GM19238 (cell line): ENCODE data around the gene GPHA2.

Source experiments
- DNase-seq: peaks from one replicate; pipeline ENCODE4 v3.0.0; 2011; ENCODE audit warnings: low spot score; ENCODE audit not compliant: insufficient read length

Gene GPHA2

DNA sequence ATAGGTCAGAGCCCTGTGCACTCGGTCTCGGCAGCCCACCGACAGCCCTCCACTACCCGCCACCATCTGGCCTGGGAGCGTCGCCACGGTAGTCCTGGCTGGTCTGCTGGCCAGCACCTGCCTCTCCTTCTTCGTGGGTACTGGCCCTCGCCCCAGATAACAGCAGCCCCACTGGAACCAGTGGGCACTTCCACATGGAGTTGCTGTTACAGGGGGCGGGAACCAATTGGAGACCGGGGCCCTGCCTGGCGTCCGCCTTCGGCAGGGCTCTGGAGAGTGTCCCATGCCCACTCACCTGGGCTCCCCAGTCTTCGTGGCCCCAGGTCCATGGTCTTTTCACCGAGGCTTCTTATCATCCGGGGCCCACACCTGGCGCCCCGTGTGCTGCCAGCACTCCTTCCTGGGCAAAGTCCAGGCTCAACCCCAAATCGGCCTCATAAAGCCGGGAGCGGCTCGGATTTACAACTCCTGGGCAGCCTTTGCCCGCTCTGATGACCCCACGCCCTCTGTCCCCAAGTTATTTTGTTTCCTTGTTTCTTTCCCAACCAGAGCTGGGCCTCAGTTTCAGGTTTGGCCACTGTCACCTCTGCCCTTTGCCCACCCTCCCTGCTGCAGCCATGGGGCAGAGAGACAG is 44.4 kb downstream of the GPHA2 start:
- DNase-seq = no peak

DNA sequence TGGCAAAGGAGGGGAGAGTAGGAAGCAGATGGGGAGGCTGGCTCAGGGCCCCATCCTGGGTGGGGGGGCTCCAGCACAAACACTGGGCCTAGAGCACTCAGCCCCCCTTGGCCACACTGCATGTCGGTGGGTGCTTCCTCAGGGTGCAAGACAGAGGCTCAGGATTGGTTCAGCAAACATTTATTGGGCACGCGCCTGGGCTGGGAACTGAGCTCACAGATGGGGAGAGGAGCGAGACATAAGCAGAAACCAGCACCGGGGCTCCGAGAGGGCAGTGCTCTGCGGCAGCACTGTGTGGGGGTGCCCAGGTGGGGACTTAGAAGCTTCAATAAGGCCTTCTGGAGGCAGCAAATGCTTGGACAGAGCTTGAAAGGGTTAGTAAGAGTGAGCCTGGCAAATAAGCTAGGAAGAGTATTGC is 45.2 kb downstream of the GPHA2 start:
- no peak for DNase-seq

DNA sequence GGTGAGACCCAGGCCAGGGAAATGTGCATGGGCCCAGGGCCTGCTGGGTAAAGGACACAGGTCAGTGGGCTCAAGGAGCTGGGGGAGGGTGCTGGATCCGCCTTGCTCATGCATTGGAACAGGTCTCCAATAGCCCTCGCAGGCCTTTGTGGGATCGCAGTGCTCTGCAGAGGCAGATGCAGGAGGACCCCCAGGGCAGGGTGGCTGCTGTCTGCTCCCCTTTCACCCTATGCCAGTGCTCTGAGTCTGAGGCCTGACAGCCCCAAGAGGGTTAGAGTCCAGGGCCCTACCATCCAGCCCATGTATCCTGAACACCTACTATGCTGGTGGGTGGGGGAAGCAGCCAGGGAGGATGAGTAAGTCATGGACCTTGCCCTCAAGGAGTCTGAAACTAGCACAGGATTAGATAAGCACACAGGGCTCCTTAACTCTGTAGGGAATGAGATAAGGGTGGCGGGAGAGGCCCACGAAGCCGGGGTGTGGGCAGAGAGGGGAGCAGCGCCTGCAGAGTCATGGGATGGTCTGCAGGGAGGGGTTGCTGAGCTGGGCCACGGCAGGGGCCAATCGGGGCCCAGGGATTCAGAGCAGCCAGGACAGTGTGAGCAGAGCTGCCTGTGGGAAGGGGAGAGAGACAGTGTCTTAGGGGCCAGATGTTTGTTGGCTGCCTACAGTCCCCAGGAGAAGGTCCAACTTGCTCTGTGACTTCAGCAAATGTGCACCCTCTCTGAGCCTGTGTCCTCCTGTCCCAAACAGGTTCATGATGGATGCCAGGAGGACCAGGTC is 46.8 kb downstream of the GPHA2 start:
- no peak for DNase-seq

DNA sequence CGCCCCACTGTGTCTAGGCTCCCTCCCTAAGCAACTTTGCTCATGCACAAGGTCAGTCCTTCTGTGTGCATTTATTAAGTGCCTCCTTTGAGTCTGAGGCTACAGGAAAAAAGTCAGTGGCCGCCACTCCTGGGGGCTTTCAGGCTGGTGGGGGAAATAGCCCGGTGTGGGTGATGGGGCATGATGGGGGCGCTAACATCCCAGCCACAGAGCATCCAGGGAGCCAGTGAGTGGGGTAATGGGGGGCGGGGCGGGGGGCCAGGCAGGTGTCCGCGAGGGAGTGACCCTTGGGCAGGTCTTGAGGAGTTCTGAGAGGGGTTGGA is 47.3 kb downstream of the GPHA2 start:
- DNase-seq = no peak

DNA sequence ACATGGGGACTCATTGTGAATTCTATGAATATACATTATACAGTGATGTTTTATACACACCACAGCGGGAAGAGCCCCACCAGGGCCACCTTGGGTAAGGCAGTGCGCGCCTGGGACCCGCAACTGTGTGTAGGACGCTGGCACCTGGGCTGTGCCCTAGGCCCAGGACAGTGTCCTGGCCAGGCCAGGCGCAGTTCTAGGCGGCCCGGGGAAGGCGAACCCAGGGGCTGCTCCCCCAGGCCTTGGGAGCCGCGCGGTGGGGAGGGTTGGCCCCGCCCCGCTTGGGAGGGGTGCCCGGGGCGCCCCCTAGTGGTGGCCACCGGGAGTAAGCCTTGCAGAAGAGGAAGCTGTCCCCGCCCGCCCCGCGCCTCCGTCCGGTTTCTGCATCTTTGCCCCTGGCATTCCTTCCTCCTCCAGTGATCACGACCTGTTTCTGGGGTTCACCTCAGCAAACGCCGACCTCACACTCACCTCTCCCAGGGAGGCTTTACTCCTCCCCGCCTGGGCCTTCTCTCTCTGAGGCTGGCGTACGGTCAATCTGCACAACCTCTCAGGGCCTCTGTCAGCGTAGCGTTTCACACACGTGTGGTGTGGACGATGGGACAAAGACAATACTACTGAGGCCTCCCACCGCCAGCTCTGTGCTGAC is 47.8 kb downstream of the GPHA2 start:
- DNase-seq = peak; percentile 86

DNA sequence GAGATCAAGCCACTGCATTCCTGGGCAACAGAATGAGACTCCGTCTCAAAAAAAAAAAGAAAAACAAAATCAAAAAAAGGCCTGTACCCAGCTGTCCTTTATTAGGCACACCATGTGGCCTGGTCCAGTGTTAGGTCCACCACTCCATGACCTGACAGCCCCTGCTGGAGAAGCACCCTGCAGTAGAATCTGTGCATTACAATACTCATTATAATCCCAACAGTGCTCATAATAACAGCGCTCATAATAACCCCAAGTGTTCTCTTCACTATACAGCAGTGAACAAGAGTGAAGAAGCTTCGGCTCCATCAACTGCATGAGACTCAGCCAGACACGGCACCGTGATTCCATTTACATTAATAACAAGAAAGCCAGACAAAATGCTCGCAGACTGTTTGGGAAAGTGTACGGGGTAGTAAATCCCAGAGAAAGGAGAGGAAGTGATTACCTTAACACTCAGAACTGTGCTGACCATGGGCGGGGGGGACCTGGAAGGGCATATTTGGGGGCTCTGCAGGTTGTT is 48.4 kb downstream of the GPHA2 start:
- no peak for DNase-seq

DNA sequence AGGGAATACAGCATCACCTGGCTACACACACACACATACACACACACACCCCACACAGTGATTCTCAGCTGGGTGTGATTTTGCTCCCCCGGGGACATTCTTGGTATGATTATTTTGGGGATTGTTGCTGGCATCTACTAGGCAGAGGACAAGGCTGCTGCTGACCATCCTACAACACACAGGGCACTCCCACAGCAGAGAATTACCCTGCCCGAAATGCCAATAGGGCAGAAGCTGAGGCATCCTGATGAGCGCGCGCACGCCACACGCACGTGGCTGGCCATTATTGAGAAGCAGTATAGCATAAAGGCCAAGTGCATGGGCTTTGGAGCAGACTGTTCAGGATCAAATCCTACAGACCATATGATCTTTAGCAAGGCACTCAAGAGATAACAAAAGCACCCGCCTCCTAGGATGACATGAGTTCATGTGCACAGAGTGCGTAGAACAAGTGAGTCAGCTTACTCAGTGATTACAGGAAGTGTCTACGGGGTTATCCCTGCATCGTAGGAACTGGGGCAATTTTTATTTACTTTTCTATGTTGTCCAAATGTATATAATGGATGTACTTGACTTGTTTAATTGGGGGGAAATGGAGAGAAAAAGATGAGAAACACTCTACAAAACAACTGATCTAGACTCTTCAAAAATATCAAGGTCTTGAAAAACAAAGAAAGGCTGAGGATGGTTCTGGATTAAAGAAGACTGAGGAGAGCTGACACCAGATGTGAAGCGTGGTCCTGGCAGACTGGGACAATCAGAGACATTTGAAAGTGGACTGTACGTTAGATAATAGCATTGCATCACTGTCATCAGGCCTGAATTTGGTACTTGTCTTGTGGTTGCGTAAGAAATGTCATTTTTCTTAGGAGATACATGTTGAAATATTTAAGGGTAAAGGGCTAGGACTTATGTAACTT is 50.1 kb downstream of the GPHA2 start:
- DNase-seq = no peak
